Peyer's patch (tissue), 4 donors: ENCODE results near the gene P2RY8.
"Not testable (repeated sequence)": the region's sequence is repeated elsewhere in the genome, so short reads cannot be mapped to it uniquely, and the experiment has no call there.

Experiments
- CTCF ChIP-seq, 6 experiments: fragments of 450-650 bp in 4 of 6; fragments of 200-600 bp in 2 of 6; sonication (generic) in 1 of 6; IDR thresholded peaks; one replicate each; pipeline ENCODE4 v1.5.1; 2017 to 2019; ENCODE audit warnings: antibody characterized with exemption in 6 of 6, mild to moderate bottlenecking in 3 of 6, moderate library complexity in 1 of 6
- POLR2A ChIP-seq, 2 donors: fragments of 450-650 bp; IDR thresholded peaks; one replicate each; pipeline ENCODE4 v1.5.1; 2017; ENCODE audit warnings: antibody characterized with exemption in 2 of 2, mild to moderate bottlenecking in 2 of 2, moderate library complexity in 2 of 2

GRCh38 chrX:1539146-1539545 is 2.2 kb upstream of the P2RY8 start:
- not testable (repeated sequence) for TF ChIP-seq CTCF, POLR2A (IDR thresholded peaks at IDR 0.05)
